GM18909 (cell line): Measurements from ENCODE around the gene DRAP1.

Experiments
- ATAC-seq: cut with Tn5 transposase; IDR thresholded peaks from one replicate; pipeline ENCODE4 v1.9.1; 2021; ENCODE audit warnings: mild to moderate bottlenecking; ENCODE audit not compliant: unreplicated experiment, poor library complexity

Gene DRAP1

GRCh38 chr11:65954771-65955170, 35.5 kb downstream of the DRAP1 start:
- ATAC-seq = no peak

DNA sequence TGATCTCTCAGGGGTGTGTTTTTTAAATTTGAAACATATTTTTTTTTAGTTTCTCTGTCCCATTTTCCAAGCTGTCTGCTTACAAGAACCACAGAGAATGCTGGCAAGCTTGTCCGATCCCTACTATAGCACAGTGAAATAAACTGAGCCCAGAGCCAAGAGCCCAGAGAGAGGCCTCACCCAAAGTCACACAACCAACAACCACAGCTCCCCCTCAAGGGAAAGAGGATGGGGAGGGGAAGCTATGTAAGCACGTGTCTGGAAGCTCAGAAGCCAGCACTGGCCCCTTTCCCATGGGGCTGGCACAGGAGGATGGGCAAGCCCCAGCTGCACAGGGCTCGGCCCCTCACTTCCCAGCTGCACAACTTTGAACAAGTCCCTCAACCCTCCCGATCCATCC, 39.1 kb downstream of the DRAP1 start:
- no peak for ATAC-seq

GRCh38 chr11:65958774-65959420, 39.7 kb downstream of the DRAP1 start:
- no peak for ATAC-seq

- ATAC-seq = no peak
Observed at GRCh38 chr11:65960824-65961266, 41.6 kb downstream of the DRAP1 start.

DNA sequence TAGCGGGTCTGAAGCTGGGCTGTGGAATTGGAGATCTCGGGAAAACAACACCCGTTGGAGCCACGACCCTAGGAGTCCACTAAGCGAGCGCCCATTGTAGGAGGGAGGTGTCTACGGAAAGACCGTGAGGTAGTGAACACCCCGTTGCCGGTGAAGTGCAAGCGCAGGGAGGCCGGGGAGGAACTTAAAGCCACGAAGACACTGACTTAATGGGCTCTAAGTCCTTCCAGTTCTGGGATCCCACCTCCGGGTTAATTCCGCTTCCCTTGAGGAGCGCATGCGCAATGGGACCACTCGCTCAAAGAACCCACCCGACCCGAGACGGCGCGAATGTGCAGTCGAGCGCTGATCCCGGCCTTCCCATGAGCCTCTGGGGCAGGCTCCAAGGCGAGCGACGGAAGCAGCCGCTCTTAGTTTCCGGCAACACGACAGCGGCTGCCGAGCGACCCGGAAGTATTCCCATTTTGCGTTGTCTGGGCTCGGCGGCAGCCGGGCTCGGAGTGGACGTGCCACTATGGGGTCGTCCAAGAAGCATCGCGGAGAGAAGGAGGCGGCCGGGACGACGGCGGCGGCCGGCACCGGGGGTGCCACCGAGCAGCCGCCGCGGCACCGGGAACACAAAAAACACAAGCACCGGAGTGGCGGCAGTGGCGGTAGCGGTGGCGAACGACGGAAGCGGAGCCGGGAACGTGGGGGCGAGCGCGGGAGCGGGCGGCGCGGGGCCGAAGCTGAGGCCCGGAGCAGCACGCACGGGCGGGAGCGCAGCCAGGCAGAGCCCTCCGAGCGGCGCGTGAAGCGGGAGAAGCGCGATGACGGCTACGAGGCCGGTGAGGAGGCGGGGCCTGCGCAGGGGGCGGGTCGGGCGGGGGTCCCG, 42.3 kb downstream of the DRAP1 start, which contains the start of gene SART1:
TSS of gene SART1 (plus strand) at position 468 of the 874 bp plus-strand sequence. CDS start at position 515, 47 bp downstream.
- ATAC-seq = peak; percentile 88

- no peak for ATAC-seq
Observed at GRCh38 chr11:65962141-65962564, 42.9 kb downstream of the DRAP1 start.

DNA sequence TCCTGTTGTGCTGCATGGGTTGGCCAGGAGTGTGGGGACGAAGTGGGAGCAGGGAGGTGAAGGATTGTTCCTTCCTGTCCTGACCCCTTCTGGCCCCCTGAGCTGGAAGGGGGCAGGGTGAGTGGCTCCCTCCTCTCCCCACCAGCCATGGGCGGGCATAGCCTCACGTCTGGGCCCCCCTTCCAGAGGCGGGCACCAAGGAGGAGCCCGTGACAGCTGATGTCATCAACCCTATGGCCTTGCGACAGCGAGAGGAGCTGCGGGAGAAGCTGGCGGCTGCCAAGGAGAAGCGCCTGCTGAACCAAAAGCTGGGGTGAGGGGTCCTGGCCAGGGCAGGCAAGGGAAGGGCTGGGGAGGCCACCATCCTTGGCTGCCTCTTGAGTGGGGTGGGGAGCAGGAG, 45.7 kb downstream of the DRAP1 start:
- ATAC-seq = no peak

DNA sequence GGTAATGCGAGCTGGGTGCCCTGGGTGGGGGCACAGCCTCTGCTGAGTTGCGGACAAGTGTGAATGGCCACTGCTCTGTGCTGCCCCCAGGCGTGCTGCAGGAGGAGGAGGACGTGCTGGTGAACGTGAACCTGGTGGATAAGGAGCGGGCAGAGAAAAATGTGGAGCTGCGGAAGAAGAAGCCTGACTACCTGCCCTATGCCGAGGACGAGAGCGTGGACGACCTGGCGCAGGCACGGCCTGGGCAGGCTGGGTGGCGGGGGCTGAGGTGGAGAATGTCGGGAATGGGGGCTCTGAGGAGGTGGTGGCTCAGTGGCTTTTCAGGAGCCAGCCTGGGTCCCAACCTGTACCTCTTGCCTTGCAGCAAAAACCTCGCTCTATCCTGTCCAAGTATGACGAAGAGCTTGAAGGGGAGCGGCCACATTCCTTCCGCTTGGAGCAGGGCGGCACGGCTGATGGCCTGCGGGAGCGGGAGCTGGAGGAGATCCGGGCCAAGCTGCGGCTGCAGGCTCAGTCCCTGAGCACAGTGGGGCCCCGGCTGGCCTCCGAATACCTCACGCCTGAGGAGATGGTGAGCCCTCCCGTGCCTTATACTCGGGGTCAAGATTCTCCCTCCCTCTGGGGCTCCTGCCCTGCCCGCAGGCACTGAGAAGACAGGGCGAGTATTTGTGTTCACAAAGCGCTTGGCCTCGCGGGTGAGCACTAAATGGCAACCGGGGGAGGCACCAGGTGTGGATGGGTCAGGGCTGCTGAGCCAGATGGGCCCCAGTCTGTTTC, 46.9 kb downstream of the DRAP1 start:
- no peak for ATAC-seq

- no peak for ATAC-seq
Observed at GRCh38 chr11:65967329-65967934, 48.2 kb downstream of the DRAP1 start.

- ATAC-seq = no peak
Observed at GRCh38 chr11:65968600-65969482, 49.6 kb downstream of the DRAP1 start.
